Neuronal stem cell (in vitro differentiated cells): ENCODE data around the gene ADAMTS15.

Experiments
- DNase-seq: peaks from one replicate; pipeline ENCODE4 v3.0.0-alpha.2; 2013; ENCODE audit warnings: low spot score
- H2AFZ ChIP-seq: one replicate; pipeline ENCODE4 v1.6.1; 2013; ENCODE audit warnings: mild to moderate bottlenecking, low read length, inconsistent platforms
- H2AK5ac ChIP-seq: 2 replicates; pipeline ENCODE4 v1.6.1; 2013; ENCODE audit warnings: low read depth, mild to moderate bottlenecking, inconsistent platforms, low read length, moderate library complexity, mixed read lengths
- H2BK120ac ChIP-seq: 2 replicates; pipeline ENCODE4 v1.6.1; 2013; ENCODE audit warnings: low read depth, mild to moderate bottlenecking, inconsistent platforms, low read length, moderate library complexity, mixed read lengths
- H2BK12ac ChIP-seq: one replicate; pipeline ENCODE4 v1.6.1; 2013; ENCODE audit warnings: low read length, inconsistent platforms
- H2BK15ac ChIP-seq: 2 replicates; pipeline ENCODE4 v1.6.1; 2013; ENCODE audit warnings: mild to moderate bottlenecking, low read length, inconsistent platforms, mixed read lengths
- H2BK5ac ChIP-seq: one replicate; pipeline ENCODE4 v1.6.1; 2013; ENCODE audit warnings: inconsistent platforms, mild to moderate bottlenecking, low read length, moderate library complexity
- H3K14ac ChIP-seq: one replicate; pipeline ENCODE4 v1.6.1; 2013; ENCODE audit warnings: low read length, inconsistent platforms
- H3K18ac ChIP-seq: 2 replicates; pipeline ENCODE4 v1.6.1; 2013; ENCODE audit warnings: low read length, inconsistent platforms
- H3K23ac ChIP-seq: 2 replicates; pipeline ENCODE4 v1.6.1; 2013; ENCODE audit warnings: low read depth, mild to moderate bottlenecking, mixed read lengths, low read length, inconsistent platforms; ENCODE audit not compliant: poor library complexity
- H3K27ac ChIP-seq: replicated peaks from 3 replicates; pipeline ENCODE4 v1.5.1; 2013; ENCODE audit warnings: low read length, inconsistent platforms
- H3K27me3 ChIP-seq, 3 experiments: 2 replicates each; pipeline ENCODE4 v1.6.1; 2013; ENCODE audit warnings: low read length in 3 of 3, mild to moderate bottlenecking in 2 of 3, inconsistent platforms in 1 of 3, low read depth in 1 of 3, mixed read lengths in 1 of 3, moderate library complexity in 1 of 3; ENCODE audit not compliant: control insufficient read depth in 3 of 3, insufficient read depth in 3 of 3
- H3K36me3 ChIP-seq, 2 donors: replicated peaks in 1 of 2; 2 replicates each; pipeline ENCODE4 v1.6.1; 2013; ENCODE audit warnings: low read length in 2 of 2; ENCODE audit not compliant: control insufficient read depth in 2 of 2, insufficient read depth in 2 of 2
- H3K4ac ChIP-seq: 2 replicates; pipeline ENCODE4 v1.6.1; 2013; ENCODE audit warnings: inconsistent platforms, mild to moderate bottlenecking, low read length, moderate library complexity
- H3K4me1 ChIP-seq, 2 donors: 1 replicate in 1 of 2; 2 replicates in 1 of 2; pipeline ENCODE4 v1.6.1; 2013; ENCODE audit warnings: low read length in 2 of 2, low read depth in 1 of 2; ENCODE audit not compliant: control insufficient read depth in 2 of 2, insufficient read depth in 1 of 2
- H3K4me2 ChIP-seq: one replicate; pipeline ENCODE4 v1.6.1; 2013; ENCODE audit warnings: mild to moderate bottlenecking, low read length, inconsistent platforms; ENCODE audit not compliant: insufficient read depth, poor library complexity, severe bottlenecking
- H3K4me3 ChIP-seq, 2 donors: 2 replicates each; pipeline ENCODE4 v1.5.1; 2013; ENCODE audit warnings: low read length in 2 of 2, mild to moderate bottlenecking in 2 of 2, inconsistent platforms in 1 of 2, moderate library complexity in 1 of 2
- H3K79me1 ChIP-seq: one replicate; pipeline ENCODE4 v1.6.1; 2013; ENCODE audit warnings: low read depth, mild to moderate bottlenecking, inconsistent platforms, low read length, moderate library complexity
- H3K9ac ChIP-seq: one replicate; pipeline ENCODE4 v1.6.1; 2013; ENCODE audit warnings: mild to moderate bottlenecking, low read depth, low read length, inconsistent platforms; ENCODE audit not compliant: poor library complexity
- H3K9me3 ChIP-seq, 2 donors: replicated peaks in 1 of 2; 2 replicates each; pipeline versions ENCODE3 to v1.6.1; 2013; ENCODE audit warnings: low read length in 2 of 2, mild to moderate bottlenecking in 2 of 2, inconsistent platforms in 1 of 2, low read depth in 1 of 2, mixed read lengths in 1 of 2, moderate library complexity in 1 of 2; ENCODE audit not compliant: control insufficient read depth in 2 of 2, insufficient read depth in 1 of 2
- H4K8ac ChIP-seq: one replicate; pipeline ENCODE4 v1.6.1; 2013; ENCODE audit warnings: low read depth, mild to moderate bottlenecking, inconsistent platforms, low read length, moderate library complexity
- H4K91ac ChIP-seq: one replicate; pipeline ENCODE4 v1.6.1; 2013; ENCODE audit warnings: low read length, low read depth, mild to moderate bottlenecking, inconsistent platforms; ENCODE audit not compliant: poor library complexity
- WGBS, 2 donors: extraction: QIAGEN DNeasy Blood & Tissue Kit; methylation state at CpG; one replicate each; pipeline ENCODE4 v1.1.7; 2013; ENCODE audit warnings: missing lambda C conversion rate in 2 of 2, mixed read lengths in 1 of 2; ENCODE audit not compliant: insufficient read length in 2 of 2, insufficient replicate concordance in 1 of 2; ENCODE audit errors: extremely low coverage in 2 of 2; 5-methylcytosine and 5-hydroxymethylcytosine counted together

ADAMTS15 gene

DNA sequence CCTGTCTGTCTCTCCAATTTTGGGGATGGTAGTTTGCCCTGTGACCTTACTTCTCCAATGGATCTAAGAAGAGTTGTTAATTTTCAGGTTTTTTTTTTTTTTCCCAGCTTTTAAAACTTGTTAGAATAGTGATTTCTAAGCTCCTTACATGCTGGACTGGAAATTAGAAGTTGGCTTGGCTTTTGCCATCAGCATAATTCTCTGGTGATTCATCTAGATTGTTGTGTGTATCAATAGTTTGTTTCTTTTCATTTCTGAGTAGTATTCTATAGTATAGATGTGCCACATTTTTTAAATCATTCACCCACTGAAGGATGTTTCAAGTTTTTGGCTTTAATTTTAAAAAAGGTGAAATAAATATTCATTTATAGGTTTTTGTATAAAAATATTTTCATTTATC lies 51.4 kb downstream of the ADAMTS15 start:
- no peaks in the 10 kb centered on the region for H3K79me1 ChIP-seq
- peaks cover 2 to 3% of the 10 kb centered on the region in 2 donors for H3K9me3 ChIP-seq
- H2BK12ac ChIP-seq, result no peak overlapping the region
- DNase-seq, result no peak
- H3K4me1 ChIP-seq, result no peaks in the 10 kb centered on the region
- H3K4me2 ChIP-seq, result no peak overlapping the region
- no peak overlapping the region for H3K9ac ChIP-seq
- no peak overlapping the region for H2AFZ ChIP-seq
- H2BK15ac ChIP-seq, result no peak overlapping the region
- no peak overlapping the region for H2AK5ac ChIP-seq
- no peak overlapping the region for H3K14ac ChIP-seq
- no peak overlapping the region for H3K4me3 ChIP-seq
- no peak overlapping the region for H2BK5ac ChIP-seq
- no peak overlapping the region for H3K27ac ChIP-seq
- H4K91ac ChIP-seq, result no peak overlapping the region
- H3K36me3 ChIP-seq, result no peaks in the 10 kb centered on the region
- no peak overlapping the region for H3K23ac ChIP-seq
- no peaks in the 10 kb centered on the region for H3K27me3 ChIP-seq
- no peak overlapping the region for H3K4ac ChIP-seq
- no peak overlapping the region for H4K8ac ChIP-seq
- H2BK120ac ChIP-seq, result no peak overlapping the region
- H3K18ac ChIP-seq, result no peak overlapping the region

GRCh38 chr11:130504317-130504716 lies 55.9 kb downstream of the ADAMTS15 start:
- no peaks in the 10 kb centered on the region for H3K27me3 ChIP-seq
- peaks cover 3 to 5% of the 10 kb centered on the region in 2 donors for H3K4me1 ChIP-seq
- no peak overlapping the region for H2BK12ac ChIP-seq
- no peak overlapping the region for H3K14ac ChIP-seq
- H3K36me3 ChIP-seq, result no peaks in the 10 kb centered on the region
- WGBS, 2 donors, result no CpG with 5 or more reads among the region's 1 CpG
- H2BK120ac ChIP-seq, result no peak overlapping the region
- H2BK15ac ChIP-seq, result no peak overlapping the region
- no peak for DNase-seq
- no peak overlapping the region for H3K4ac ChIP-seq
- peaks cover 8 to 16% of the 10 kb centered on the region in 2 donors for H3K9me3 ChIP-seq
- H4K91ac ChIP-seq, result no peak overlapping the region
- no peak overlapping the region for H3K18ac ChIP-seq
- H2AFZ ChIP-seq, result no peak overlapping the region
- H3K27ac ChIP-seq, result no peak overlapping the region
- H2AK5ac ChIP-seq, result no peak overlapping the region
- H3K4me3 ChIP-seq, result no peak overlapping the region
- no peak overlapping the region for H3K4me2 ChIP-seq
- no peak overlapping the region for H3K23ac ChIP-seq
- H2BK5ac ChIP-seq, result no peak overlapping the region
- H4K8ac ChIP-seq, result no peak overlapping the region
- no peak overlapping the region for H3K9ac ChIP-seq
- H3K79me1 ChIP-seq, result no peaks in the 10 kb centered on the region

DNA sequence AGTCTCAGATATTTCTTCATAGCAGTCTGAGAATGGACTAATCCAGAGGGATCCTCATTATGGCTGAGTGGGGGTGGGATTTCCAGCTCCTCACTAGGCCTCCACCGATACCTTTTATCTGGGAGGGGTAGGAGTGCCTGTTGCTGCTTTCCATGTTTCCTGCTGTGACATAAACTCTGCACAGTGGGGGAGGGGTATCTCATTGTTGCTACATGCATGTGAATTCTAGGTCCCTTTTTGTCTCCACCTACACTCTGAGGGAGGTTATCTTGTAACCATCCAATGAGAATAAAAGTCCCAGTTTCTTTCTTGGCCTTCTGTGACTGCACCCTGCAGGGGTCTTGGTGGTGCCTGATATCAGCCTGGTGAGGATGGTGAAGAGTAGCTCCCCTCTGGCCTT lies 60.5 kb downstream of the ADAMTS15 start:
- H2BK5ac ChIP-seq, result no peak overlapping the region
- no peak overlapping the region for H3K4me3 ChIP-seq
- peaks cover 3 to 5% of the 10 kb centered on the region in 2 donors for H3K4me1 ChIP-seq
- H3K9me3 ChIP-seq, result peaks cover 8 to 13% of the 10 kb centered on the region in 2 donors
- H4K91ac ChIP-seq, result no peak overlapping the region
- H3K23ac ChIP-seq, result no peak overlapping the region
- H2AK5ac ChIP-seq, result no peak overlapping the region
- no peak overlapping the region for H2AFZ ChIP-seq
- peaks cover 0 to 5% (median 0%) of the 10 kb centered on the region in 3 experiments for H3K27me3 ChIP-seq
- H4K8ac ChIP-seq, result no peak overlapping the region
- no peak overlapping the region for H3K4me2 ChIP-seq
- H3K27ac ChIP-seq, result no peak overlapping the region
- no peaks in the 10 kb centered on the region for H3K79me1 ChIP-seq
- no peak overlapping the region for H3K18ac ChIP-seq
- no peak overlapping the region for H2BK15ac ChIP-seq
- H3K4ac ChIP-seq, result no peak overlapping the region
- no peak overlapping the region for H3K14ac ChIP-seq
- no peak for DNase-seq
- no peaks in the 10 kb centered on the region for H3K36me3 ChIP-seq
- no peak overlapping the region for H2BK12ac ChIP-seq
- WGBS, 2 donors, result no CpG with 5 or more reads among the region's 1 CpG
- no peak overlapping the region for H3K9ac ChIP-seq
- H2BK120ac ChIP-seq, result no peak overlapping the region

GRCh38 chr11:130509942-130510341 lies 61.5 kb downstream of the ADAMTS15 start:
- peaks cover 8 to 13% of the 10 kb centered on the region in 2 donors for H3K9me3 ChIP-seq
- H3K4ac ChIP-seq, result no peak overlapping the region
- WGBS, 2 donors, result no CpG with 5 or more reads among the region's 2 CpGs
- no peak overlapping the region for H3K4me3 ChIP-seq
- no peak overlapping the region for H3K9ac ChIP-seq
- H3K27me3 ChIP-seq, result peaks cover 0 to 5% (median 0%) of the 10 kb centered on the region in 3 experiments
- H4K91ac ChIP-seq, result no peak overlapping the region
- no peak overlapping the region for H2BK15ac ChIP-seq
- DNase-seq, result no peak
- no peak overlapping the region for H2BK120ac ChIP-seq
- H2AK5ac ChIP-seq, result no peak overlapping the region
- no peak overlapping the region for H2BK5ac ChIP-seq
- H3K23ac ChIP-seq, result no peak overlapping the region
- no peak overlapping the region for H3K27ac ChIP-seq
- no peak overlapping the region for H3K18ac ChIP-seq
- no peak overlapping the region for H4K8ac ChIP-seq
- H2BK12ac ChIP-seq, result no peak overlapping the region
- H3K14ac ChIP-seq, result no peak overlapping the region
- no peak overlapping the region for H3K4me2 ChIP-seq
- H3K79me1 ChIP-seq, result no peaks in the 10 kb centered on the region
- H3K4me1 ChIP-seq, result peaks cover 3 to 5% of the 10 kb centered on the region in 2 donors
- H2AFZ ChIP-seq, result no peak overlapping the region
- H3K36me3 ChIP-seq, result no peaks in the 10 kb centered on the region
